22Rv1 (cell line): Measurements from ENCODE around the gene PEAR1.
A peak's percentile ranks its signal among the peaks of the same experiment; 100 is the strongest.

Experiments
- H3K27ac ChIP-seq: fragments of 450-650 bp; 2 replicates; pipeline ENCODE4 v1.5.1; 2017
- ZFX ChIP-seq: fragments of 450-650 bp; IDR thresholded peaks from 2 replicates; pipeline ENCODE4 v1.6.1; 2017; ENCODE audit warnings: antibody characterized with exemption, borderline replicate concordance
- TF ChIP-seq, protein P1 (sequence below): fragments of 450-650 bp; IDR thresholded peaks from 2 replicates; pipeline ENCODE4 v1.5.1; 2017; ENCODE audit warnings: mild to moderate bottlenecking

Gene PEAR1

DNA sequence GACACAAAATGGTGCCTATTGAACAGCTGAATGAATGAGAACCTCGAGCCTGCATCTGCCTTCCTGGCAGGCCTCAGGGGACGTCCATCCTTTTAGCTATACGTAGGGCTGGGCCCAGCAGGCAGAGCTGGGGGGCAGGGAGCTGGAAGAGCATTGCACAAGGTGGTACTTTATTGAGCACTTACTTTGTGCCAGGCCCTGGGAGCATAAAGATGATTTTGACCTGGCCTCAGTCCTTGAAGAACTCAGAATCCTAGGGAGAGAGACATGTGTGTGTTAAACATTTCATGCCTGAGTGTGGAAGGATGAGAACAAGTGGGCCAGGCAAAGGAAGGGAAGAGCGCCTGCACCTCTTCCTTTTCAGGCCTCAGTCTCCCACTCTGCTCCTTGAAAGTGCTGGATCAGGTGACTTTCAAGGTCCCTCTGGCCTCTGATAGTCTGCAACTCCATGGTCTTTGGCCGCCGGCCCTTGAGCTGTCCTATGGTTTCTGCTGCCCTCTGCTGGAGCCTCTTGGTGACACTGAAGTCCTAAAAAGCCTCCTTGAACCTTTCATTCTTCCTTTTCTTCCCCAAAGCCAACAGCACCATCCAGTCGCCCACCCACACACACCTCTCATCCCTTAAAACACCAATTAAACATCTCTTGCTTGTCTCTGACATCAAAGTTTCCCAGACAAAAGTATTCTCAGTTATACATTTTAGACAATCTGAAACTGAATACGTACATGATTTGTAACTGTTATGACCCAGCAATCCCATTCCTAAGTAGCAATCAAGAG is 3.5 kb upstream of the PEAR1 start:
- H3K27ac ChIP-seq = no peak overlapping the region
- no peak for TF ChIP-seq ZFX
- TF ChIP-seq, protein P1, sequence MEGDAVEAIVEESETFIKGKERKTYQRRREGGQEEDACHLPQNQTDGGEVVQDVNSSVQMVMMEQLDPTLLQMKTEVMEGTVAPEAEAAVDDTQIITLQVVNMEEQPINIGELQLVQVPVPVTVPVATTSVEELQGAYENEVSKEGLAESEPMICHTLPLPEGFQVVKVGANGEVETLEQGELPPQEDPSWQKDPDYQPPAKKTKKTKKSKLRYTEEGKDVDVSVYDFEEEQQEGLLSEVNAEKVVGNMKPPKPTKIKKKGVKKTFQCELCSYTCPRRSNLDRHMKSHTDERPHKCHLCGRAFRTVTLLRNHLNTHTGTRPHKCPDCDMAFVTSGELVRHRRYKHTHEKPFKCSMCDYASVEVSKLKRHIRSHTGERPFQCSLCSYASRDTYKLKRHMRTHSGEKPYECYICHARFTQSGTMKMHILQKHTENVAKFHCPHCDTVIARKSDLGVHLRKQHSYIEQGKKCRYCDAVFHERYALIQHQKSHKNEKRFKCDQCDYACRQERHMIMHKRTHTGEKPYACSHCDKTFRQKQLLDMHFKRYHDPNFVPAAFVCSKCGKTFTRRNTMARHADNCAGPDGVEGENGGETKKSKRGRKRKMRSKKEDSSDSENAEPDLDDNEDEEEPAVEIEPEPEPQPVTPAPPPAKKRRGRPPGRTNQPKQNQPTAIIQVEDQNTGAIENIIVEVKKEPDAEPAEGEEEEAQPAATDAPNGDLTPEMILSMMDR = peak; percentile 98

DNA sequence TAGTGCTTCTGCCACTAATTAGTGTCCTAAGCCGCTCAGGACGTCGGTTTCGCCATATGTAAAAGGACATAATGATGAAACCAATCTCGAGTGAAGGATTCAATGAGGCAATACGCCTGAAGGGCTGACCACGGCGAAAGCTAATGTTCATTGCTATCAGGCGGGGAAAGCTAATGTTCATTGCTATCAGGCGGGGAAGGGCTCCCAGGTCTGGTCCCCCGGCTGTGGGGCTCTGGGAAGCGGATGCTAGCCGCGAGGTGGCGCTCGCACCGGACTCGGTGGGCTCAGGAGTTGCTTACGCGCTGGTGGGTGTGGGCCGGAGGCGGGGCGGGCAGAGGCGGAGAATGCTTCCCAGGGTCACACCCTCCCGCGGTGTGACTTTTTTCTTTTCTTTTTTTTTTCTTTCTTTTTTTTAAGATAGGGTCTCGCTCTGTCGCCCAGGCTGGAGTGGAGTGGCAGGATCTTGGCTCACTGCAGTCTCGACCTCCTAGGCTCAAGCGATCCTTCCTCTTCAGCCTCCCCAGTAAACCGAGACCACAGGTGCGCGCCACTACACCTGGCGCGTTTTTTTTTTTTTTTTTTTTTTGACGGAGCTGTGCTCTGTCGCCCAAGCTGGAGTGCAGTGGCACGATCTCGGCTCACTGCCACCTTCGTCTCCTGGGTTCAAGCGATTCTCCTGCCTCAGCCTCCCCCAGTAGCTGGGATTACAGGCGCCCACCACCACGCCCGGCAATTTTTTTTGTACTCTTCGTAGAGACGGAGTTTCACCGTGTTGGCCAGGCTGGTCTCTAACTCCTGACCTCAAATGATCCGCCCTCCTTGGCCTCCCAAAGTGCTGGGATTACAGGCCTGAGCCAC is 1.1 kb upstream of the PEAR1 start:
- TF ChIP-seq, protein P1 = peak; percentile 100
- no peak for TF ChIP-seq ZFX
- no peak overlapping the region for H3K27ac ChIP-seq

DNA sequence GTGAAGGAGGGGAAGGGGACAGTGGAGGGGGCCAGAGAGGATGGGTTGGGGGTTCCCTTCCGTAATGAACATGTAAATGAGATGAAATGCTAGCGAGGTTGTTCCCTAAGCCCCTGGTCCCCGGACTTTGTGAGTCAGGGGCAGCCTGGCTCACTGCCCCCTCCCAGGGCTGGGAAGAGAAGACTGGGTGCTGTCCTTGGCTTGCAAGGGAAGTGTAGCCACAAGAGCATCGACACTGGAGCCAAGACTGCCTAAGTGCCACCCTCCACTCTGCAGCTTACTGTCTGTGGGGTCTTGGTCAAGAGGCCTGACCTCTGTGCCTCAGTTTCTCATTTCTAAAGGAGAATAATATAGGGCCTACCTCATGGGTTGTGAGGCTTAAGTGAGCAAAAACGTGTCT is 483 bp downstream of the PEAR1 start:
- no peak overlapping the region for H3K27ac ChIP-seq
- no peak for TF ChIP-seq ZFX

DNA sequence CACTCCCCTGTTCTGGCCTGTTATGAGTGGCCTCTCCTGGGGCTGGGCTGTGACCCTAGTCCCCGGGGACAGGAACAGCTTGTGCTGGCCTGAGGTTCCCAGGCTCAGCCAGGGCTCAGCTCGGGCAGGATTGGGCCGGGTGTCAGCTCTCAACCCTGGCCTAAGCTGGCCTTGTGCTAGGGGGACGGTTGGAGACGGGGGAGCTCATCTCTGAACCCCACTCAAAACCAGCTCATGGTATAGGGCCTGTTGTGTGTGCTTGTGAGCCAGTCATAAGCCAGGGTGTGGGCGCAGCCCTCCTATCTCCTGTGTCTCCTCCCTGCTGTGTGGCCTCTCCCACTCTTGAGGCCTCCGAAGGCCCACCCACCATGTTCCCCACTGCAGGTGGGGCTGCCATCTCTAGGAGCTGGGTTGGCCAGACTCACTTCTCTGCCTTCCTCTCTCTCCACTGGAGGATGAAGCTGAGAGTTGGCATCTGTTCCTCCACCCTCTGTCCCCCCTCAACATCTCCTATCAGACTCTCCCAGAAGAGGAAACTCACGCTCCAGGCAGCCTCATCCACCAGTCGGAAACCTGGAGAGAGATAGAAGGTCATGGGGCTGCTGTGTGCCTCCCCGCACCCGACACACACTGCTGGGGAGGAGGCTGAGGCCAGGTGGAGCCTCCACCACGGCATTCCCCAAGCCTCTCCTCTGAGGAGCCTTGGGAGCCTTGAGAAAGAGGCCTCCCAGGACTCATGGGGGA is 1.4 kb downstream of the PEAR1 start:
- no peak overlapping the region for H3K27ac ChIP-seq
- TF ChIP-seq, protein P1 = no peak
- TF ChIP-seq ZFX = no peak

DNA sequence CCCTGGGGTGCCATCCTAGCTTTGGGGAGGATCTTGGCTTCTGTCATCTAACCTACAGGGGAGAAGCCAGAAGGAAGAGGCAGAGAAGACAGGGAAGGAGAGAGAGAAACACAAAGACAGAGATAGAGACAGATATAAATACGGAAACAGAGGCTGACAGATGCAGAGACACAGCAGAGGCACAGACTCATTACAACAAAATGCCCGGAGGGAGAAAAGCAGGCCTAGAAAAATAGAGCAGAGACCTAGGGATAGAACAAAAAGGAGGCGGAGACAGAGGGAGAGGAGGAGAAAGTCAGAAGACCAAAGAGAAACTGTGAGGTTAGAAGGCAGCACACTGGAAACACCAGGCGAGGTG is 1.9 kb downstream of the PEAR1 start:
- TF ChIP-seq ZFX = no peak
- TF ChIP-seq, protein P1 = no peak
- H3K27ac ChIP-seq = no peak overlapping the region

DNA sequence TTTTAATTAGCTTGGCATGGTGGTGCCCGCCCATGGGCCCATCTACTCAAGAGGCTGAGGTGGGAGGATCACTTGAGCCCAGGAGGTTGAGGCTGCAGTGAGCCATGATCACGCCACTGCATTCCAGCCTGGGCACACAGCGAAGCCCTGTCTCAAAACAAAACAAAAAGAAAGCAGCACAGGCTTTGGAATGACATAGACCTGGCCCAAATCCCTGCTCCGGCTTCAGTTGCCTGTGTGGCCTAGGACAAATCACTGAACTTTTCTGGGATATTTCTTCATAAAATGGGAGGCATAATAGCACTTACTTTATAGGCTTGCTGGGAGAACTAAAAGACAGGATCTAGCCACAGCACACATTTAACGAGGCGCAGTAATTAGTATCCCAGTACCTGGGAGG is 2.4 kb downstream of the PEAR1 start:
- H3K27ac ChIP-seq = no peak overlapping the region
- no peak for TF ChIP-seq ZFX
- TF ChIP-seq, protein P1 = no peak

DNA sequence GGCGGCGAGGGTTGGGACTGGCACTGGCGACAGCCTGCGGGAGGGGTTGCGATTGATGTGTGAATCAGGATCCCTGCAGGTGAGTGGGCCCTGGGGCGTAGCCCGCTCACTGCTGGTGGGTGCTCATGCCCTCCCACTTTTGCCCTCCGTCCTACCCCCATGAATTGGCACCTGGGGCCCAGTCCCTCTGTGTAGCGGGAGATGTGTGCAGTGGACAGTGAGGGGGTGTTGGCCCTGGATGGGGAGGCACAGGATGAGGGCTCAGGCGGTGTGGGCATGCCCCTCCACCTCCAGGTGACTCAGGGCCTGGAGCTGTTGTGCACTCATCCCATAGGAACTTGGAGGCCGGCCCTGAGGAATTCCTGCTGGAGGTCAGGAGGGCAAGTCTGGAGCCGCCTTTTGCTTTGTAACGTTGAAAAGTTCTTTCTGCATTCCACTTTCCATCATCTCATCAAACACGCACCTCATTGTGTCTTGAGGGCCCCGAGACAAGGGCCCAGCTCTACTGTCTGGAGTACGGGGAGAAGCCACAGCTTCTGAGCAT is 3.0 kb downstream of the PEAR1 start:
- no peak overlapping the region for H3K27ac ChIP-seq
- TF ChIP-seq, protein P1 = no peak
- TF ChIP-seq ZFX = no peak
